GM18907 (cell line): ENCODE data around the gene NR4A1.

Experiments
- ATAC-seq: cut with Tn5 transposase; IDR thresholded peaks from one replicate; pipeline ENCODE4 v1.9.1; 2021; ENCODE audit warnings: mild to moderate bottlenecking, moderate library complexity; ENCODE audit not compliant: unreplicated experiment

The NR4A1 gene

DNA sequence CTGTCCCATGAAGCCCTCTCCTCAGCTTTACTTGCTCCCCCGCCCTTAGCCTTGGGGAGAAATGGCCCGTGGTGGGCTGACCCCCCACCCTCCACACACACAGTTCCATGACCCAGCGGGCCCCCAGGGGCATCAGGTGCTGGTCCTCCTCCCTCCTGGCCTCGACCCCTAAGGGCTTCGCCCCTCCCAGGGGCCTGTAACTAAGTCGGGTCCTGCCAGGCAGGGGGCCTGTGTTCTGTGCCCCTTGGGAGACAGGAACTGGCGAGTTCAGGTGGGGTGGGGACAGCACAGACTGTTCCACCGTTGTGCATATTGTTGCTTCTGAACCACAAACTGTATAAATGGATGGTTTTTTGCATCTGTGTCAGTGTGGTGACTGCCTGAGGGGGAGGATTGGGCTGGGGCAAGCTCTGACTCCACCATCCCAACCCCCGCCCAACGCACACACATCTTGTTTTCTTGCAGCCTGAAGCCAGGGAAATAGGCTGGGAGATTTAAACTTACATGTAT is 35.7 kb upstream of the NR4A1 start:
- ATAC-seq = no peak

DNA sequence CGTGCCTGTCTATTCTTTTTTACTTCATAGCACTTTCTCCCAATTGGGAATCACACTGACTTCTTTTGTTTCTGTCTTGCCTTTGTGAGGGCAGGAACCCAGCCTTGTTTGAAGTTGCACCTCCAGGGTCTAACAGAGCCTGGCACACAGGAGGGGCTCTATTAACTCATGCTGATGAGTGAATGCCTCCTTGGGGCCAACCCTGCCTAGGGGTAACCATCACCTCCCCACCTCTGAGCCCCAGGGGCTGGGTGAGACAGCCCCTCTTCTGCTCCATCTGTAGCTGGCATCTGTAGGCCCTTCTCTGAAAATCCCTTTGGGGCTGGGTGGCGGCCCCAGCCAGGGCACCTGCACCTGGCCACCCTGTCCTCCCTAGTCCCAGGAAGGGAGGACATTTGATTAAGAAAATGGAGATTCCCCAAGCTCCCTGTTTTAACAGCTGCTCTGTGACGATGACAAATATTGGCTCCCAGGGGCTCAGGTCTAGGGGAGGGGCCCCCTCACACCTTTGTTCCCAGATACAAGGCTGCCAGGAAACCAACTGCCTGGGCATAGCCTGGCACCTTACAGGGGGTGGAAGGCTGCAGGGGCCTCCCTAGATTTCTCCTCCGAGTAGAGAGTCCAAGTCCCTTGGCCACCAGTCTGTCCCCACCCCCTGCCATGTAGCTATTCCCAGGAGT is 32.7 kb upstream of the NR4A1 start:
- ATAC-seq = no peak

DNA sequence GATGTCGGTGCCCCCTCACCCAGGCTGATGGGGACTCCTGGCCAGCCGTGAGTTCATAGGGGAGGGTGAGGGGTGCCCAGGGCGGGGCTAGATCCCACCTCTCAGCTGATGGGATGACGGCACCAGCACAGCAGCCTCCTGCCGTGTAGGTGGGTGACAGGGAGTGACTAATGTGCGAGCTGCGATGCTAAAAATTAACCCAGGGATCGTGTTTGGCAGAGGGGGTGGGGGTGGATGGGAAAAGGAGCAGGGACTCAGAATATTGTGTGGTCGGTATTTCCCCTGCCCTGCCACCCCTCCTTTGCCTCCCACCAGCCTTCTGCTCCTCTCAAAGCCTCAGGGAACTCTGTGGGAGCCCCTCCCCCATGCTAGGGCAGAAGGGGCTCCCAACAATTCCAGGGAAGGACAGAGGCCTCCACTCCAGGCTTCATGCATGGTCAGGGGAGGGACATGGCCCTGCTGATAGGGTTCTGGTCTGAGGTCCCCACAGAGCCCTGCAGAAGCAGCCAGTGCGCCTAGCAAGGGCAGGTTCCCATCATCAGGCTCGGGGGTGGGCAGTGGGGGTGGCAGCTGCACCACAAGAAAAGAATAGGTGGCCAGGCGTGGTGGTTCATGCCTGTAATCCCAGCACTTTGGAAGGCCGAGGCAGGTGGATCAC is 32.0 kb upstream of the NR4A1 start:
- ATAC-seq = no peak

DNA sequence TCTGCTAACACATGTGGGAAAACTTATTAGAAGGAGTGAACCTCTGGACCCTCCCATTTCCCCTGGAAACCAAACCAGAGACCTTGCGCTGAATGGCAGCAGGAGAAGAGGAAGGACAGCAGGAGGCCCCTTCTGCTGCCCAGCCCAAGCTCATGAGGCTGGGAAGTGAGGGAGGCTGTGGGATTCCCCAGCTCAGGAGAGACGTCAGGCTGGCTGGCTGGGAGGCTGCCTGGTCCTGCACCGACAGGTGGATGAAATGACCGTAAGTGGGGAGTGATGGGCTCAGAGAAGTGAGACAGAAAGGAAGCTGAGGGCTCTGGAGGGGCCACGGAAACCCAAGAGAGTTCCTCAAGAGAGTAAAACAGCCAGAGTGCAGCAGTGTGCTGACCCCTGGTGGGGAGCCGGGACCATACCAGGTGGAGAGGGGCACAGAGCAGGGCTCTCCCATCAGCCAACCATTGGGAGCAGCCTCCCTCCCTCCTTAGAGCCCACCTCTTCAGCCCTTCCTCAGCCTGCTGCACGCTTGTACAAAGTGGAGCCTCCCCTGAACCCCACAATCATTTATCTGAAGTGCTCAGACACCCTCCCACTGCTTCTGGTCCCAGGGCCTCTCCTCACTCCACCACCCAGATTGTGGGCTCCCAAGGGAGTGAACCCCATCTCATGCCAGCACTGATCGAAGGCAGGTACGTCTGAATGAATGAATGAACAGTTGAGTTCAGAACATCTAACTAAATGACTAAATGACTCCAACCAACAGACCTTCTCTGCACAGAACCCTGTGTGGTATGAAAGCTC is 30.5 kb upstream of the NR4A1 start:
- no peak for ATAC-seq

DNA sequence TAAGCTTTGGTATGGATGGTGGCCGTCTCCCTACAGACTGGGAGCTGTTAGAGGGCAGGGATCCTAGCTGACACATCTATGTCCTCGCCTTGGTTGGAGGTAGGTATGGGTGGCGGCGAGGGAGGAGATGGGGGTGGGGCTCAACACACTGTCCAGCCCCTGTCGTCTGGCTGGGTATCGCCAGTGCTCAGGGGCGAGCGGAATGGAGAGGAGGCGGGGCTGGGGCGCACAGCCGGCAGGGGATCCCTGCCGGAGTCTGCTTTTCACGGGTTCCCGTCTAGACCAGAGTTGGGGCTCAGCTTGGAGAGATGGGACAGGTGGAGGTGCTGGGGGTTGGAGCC is 28.4 kb upstream of the NR4A1 start:
- ATAC-seq = peak; percentile 16

DNA sequence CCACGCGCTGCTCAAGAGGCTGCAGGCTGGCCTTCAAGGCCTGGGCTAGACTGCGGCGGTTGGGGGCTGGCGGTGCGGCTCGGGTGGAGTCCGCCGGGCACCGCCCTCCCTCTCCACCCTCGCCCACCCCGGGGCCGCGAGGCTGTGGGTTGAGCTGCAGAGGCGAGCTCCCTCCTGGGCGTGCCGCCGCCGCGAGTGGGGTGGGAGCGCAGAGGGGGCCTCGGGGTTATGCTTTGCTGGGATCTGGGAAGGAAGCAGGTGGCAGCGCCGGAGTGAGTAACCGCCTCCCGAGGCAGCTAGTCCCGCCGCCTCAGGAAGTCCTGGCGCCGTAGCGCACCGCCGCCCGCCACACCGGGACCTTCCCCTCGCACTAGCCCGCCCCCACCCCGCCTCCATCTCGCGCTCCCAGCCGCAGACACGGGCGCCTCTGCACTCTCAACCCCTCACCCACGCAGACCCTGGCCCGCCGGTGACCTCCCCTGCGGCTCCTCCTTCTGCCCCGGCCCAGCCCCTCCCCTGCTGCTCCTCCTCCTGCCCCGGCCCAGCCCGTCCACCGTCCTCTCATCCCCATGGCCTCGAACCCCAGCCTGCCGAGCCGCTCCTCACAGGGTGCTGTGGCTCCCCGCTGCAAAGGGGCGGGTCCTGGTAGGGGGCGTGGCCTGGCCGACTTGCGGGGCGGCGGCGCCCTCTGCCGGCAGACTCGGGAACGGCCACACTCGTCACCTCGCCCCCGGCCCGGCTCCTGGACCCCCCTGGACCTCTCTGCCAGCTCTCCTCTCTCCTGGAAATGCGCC is 27.9 kb upstream of the NR4A1 start:
- ATAC-seq = peak; percentile 52

DNA sequence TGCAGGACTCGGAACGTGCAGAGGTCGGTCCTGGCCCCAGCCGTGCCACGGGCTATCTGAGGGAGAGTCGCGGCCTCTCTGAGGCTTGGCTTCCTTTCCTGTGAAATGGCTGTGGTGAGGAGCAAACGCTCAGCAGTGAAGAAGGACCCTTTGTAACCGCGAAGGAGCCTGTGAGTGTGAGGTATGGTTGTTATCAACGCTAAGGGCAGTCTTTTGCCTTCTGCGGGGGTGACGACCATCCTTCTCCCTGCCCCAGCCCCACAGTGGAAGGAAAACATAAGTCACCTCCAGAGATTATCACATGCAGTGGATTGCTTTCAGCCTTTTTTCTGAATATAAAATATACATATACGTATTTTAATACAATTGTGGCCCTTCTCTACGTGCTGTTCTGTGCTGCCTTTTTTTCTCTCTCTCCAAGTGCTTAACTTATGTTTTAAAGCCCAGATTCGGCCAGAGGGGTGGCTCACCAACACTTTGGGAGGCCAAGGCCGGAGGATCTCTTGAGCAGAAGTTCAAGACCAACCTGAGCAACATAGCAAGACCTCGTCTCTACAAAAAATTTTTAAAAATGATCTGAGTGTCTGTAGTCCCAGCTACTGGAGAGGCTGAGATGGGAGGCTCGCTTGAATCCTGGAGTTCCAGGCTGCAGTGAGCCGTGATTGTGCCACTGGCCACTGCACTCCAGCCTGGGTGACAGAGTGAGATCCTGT is 27.1 kb upstream of the NR4A1 start:
- no peak for ATAC-seq

DNA sequence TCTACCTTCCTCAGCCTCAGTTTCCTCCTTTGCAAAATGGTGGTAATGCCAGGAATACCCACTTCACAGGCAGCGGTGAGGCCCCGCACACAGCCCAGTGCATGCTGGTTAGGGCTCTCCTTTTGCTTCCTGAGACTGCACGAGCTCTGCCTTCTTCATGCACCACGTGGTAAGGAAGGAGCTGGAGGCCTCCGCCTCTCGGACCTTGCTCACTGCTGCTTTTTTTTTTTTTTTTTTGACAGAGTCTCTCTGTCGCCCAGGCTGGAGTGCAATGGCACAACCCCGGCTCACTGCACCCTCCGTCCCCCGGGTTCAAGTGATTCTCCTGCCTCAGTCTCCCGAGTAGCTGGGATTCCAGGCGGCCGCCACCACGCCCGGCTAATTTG is 26.4 kb upstream of the NR4A1 start:
- ATAC-seq = no peak

DNA sequence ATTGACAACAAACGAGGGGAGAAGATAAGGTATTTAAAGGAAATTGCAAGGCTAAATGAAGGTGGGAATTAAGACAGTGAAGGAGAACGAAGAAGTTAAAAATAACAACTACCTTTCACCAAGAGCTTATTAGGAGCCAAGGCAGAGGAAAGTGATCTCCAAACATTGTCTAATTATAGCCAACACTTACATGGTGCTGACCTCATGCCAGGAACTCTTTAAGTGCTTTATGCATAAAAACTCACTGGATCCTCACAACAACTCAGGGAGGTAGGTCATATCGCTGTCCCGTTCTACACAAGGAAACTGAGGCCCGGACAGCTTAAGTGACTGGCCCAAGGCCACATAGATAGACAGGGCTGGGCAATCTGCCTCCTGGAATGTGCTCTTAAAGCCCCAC is 25.0 kb upstream of the NR4A1 start:
- ATAC-seq = no peak

DNA sequence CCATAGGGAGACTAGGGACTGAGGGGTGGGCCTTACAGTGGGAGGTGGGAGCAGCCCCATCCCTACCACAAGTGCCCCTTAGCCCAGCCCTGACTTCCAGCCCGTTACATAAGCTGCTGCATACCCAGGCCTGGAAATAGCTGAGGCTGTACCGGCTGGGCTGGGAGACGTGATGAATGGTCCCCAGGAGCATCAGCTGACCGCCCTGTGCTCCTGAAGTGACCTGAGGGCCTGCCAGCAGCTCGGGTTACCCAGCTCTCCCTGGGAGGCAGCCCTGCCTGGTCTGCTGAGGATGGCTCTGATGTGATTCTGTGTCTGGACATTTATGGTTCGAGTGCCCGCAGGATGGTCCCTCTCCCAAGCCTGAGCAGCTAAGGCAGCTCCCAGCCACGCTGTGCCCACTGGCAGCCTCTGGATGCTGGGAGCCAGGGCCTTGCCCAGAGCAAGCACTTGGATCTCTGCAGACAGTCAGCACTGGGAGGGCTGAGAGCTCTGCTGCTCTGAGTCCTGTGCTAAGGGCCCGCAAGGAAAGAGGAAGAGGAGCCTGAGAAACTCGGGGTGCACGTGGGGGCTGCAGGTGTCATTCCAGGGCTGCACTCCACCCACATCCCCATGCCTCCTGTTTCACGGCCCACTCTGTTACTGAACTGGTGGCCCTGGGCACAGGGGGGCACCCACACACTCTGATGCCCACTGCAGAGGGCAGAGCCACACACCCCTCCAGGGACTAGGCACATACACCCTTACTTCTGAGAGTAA is 24.0 kb upstream of the NR4A1 start:
- no peak for ATAC-seq

DNA sequence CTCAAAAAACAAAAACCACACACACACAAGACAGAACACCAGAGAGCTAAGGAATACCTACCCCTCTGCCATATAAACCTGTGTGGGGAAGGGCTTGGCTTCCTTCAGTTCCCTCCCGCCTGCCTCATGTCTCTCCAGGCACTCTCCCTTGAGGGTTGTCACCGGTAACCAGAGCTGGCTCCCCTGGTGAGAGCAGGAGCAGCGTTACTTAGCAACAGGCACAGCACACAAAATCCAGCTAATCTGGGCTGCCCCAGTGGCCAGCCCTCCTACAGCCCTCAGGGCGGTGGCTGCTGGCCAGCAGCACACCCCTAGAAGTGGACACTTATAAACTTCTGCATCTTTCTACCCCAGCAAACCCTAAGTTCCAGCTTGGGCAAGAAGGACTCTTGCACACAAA is 21.6 kb upstream of the NR4A1 start:
- ATAC-seq = no peak

DNA sequence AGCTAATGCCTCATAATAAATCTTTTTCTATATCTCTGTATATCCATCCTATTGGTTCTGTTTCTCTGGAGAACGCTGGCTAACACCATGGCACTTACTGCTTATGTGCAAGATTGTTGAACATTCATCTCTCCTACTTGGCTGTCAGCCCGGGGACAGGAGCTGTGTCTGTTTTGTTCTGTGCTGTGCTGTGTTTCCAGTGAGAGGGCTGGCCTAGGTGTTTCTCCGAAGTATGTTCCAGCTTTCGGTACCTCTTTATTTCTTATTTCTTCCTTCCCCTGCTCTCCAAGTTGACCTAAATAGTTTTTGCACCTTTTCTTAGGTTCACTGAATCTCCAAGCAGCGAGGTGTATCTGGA is 18.8 kb upstream of the NR4A1 start:
- ATAC-seq = no peak

DNA sequence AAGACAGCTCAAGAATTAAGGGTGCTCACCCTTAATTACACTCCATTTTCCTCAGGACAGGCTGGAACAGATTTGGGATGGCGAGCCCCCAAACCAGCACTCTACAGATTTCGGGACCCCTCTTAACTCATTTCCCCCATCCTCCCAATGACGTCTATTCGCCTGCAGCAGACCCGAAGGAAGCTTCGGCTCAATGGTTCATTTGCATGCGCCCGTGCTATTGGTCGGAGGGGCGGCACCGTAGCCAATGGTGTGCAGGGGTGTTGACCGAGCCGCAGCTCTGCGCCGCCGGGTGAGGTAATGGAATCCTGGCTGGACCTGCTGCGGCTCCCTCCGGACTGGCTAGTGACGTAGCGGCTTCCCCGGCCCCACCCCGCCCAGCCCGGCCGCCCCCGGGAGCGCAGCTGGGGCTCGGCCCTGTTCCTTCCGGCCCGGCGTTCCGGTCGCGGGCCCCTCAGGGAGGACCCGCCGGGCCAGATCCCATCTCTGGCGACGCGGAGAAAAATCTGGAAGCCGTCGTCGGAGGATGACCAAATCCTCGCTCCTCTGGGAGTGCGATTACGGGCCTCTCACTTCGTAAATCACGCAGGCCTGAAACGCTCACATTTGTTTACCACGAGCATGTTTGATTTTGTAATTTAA is 18.3 kb upstream of the NR4A1 start:
- peak; percentile 90 for ATAC-seq

DNA sequence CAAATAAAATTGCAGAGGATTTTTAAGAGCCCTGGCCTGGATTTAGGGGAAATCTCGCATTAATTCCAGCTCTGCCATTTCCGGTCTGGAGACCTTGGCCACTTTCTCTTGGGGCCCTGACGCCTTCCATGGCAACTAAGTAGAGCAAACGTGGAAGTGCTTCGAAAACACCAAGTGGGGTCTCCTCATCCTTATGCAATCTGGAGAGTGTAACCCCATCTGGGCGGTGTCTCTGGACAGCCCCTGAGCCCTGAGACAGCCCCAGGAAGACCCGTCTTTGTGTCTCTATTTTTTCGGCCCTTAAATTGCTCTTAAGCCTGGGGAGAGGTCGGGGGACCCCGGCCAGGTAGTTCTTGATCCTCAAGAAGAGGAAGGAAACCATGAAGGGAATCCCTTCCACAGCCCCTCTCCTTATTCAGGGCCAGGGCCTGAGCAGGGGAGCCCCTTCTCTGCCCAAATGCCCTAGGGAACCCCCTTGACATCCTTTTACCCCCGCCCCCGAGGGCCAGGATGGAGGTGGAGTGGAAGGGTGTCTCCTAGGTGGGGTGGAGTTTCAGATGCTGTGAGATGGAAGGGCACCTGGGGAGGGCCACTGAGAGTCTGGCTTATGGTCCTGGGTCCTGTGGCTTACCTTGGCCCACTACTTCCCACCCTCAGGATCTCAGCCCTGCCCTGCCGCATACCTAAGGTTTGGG is 17.6 kb upstream of the NR4A1 start:
- ATAC-seq = no peak

DNA sequence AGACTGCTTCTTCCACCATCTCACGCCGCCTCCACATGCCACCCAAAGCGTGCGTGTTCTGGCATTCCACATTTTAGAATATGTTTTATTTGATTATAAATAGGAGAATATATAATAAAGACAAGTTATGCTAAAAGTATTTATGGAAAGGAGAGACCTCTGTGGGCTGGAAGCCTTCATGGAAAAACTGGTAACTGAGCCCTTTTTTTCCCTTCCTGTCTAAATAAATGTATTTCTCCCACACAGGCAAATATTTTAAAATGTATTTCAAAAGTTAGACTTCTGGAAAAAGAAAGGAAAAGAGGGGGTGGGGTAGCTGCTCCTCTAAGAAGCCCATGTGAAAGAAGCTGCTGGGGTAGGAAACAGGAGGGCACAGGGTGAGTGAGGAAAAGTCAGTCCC is 16.1 kb upstream of the NR4A1 start:
- ATAC-seq = no peak

DNA sequence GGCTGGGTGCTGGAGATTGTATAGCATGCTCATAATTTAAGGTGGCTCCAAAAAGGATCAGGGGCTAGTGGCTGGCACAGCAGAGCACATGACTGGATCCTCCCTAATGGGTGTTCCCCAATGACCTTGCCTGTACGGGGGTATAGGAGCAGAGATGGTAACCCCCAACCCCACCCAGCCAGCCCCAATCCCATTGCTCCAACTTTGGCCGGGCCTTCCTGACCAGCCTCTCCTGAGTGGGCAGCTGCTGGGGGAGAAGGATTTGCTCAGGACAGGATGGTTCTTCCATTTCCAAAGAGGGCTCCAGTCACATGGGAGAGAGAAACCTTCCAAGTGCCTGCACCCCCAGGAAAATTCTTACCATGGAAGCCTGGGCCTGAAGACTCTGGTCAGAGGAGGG is 15.3 kb upstream of the NR4A1 start:
- ATAC-seq = no peak

DNA sequence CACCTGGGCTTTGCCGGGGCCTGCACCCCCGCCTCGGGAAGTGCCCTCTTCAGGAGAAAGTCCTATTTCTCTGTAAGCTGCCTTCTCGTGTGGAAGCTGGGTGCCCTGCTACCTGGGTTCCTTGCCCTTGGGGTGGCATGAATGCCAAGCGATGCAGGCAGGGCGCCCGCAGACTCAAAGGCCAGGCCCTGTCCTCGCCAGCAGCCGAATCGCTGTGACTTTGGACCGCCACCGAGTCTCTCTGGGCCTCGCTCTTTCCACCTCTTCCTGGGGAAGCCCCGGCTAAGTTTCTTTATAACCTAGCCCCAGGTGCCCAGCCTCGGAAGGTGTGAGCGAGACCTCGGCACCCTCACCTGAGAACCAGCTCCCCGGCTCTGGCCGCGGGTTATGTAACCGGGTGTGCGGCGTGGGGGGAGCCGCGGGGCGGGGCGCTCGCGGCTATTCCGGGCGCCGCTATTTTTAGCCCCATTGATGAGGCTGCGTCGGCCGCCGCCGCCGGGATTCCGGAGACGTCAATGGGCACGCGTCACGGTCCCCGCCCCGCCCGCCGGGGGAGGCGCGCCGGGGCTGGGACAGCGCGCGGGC is 14.6 kb upstream of the NR4A1 start:
- peak; percentile 36 for ATAC-seq

DNA sequence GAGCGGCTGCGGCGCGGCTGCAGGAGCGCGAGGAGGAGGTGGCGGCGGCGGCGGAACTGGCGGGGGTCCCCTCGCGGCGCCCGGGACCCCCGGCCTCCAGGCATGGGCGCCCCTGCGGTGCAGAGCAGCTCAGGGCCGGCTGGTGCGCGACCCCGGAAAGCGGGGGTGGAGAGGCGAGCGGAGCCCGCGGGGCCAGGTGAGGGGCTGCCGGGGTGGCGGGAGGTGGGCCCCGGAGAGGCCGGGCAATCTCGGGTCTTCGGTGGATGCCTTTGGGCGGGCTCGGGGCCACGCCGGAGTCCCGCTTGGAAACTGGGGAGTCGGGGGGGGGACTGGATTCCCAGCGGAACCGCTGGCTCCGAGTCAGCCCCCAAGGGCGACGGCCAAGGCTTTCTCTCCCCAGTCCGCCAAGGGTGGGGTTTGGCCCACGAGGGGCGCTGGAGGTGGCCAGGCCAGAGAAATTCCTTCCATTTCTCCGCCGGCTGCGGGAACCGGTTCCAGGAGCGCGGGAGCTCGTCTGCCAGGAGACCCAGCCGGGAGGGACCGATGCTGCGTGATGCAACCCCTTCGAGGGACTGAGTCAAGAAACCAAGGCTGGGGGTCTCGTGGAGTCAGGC is 13.9 kb upstream of the NR4A1 start:
- ATAC-seq = no peak
